DND-41 (cell line): ENCODE results near the gene HDAC4.

Source experiments
- ATAC-seq: fragments of 200-7000 bp; cut with Tn5 transposase; 3 replicates; pipeline ENCODE4 v1.9.1; 2021; ENCODE audit warnings: low read depth; ENCODE audit not compliant: insufficient read depth
- DNase-seq: peaks from one replicate; pipeline ENCODE4 v3.0.0-alpha.2; 2020
- H2AFZ ChIP-seq: 2 replicates; pipeline ENCODE4 v1.6.0; 2012; ENCODE audit warnings: low read depth, low read length
- H3K27ac ChIP-seq: 2 replicates; pipeline ENCODE4 v1.5.1; 2012; ENCODE audit warnings: low read length, inconsistent platforms
- H3K27me3 ChIP-seq: fragments of 200-600 bp; sonication (generic); 2 replicates; pipeline ENCODE4 v1.6.0; 2012; ENCODE audit warnings: low read length, mild to moderate bottlenecking, inconsistent platforms; ENCODE audit not compliant: insufficient read depth, poor library complexity
- H3K36me3 ChIP-seq: 2 replicates; pipeline ENCODE4 v1.5.1; 2012; ENCODE audit warnings: low read length, inconsistent platforms; ENCODE audit not compliant: insufficient read depth
- H3K4me1 ChIP-seq: 2 replicates; pipeline ENCODE4 v1.5.1; 2012; ENCODE audit warnings: mild to moderate bottlenecking, low read length; ENCODE audit not compliant: insufficient read depth
- H3K4me2 ChIP-seq: 2 replicates; pipeline ENCODE4 v1.6.0; 2012; ENCODE audit warnings: mild to moderate bottlenecking, moderate library complexity, low read length, inconsistent platforms; ENCODE audit not compliant: insufficient read depth
- H3K4me3 ChIP-seq, 2 experiments: fragments of 200-600 bp in 1 of 2; shearing (Covaris generic) in 1 of 2; 2 replicates each; pipeline ENCODE4 v1.5.1; 2012 to 2016; ENCODE audit warnings: inconsistent platforms in 2 of 2, low read length in 2 of 2, mild to moderate bottlenecking in 2 of 2, low read depth in 1 of 2, moderate library complexity in 1 of 2
- H3K79me2 ChIP-seq: 2 replicates; pipeline ENCODE4 v1.6.0; 2012; ENCODE audit warnings: low read length, inconsistent platforms; ENCODE audit not compliant: insufficient read depth
- H3K9ac ChIP-seq: 2 replicates; pipeline ENCODE4 v1.6.0; 2012; ENCODE audit warnings: low read depth, mild to moderate bottlenecking, inconsistent platforms, low read length, moderate library complexity
- H3K9me3 ChIP-seq: 2 replicates; pipeline ENCODE4 v1.5.1; 2012; ENCODE audit warnings: low read length, moderate library complexity, mild to moderate bottlenecking, inconsistent platforms; ENCODE audit not compliant: insufficient read depth, severe bottlenecking
- H4K20me1 ChIP-seq: 2 replicates; pipeline ENCODE4 v1.6.0; 2012; ENCODE audit warnings: low read length; ENCODE audit not compliant: insufficient read depth
- CTCF ChIP-seq: IDR thresholded peaks from 2 replicates; pipeline ENCODE4 v1.5.1; 2012; ENCODE audit warnings: borderline replicate concordance, low read length, moderate library complexity, mild to moderate bottlenecking; ENCODE audit not compliant: poor library complexity, severe bottlenecking; ENCODE audit errors: extremely low read depth
- EZH2 ChIP-seq: IDR thresholded peaks from 3 replicates; pipeline ENCODE4 v1.6.1; 2012; ENCODE audit warnings: borderline replicate concordance, low read depth, mild to moderate bottlenecking, moderate library complexity, low read length, inconsistent platforms; ENCODE audit not compliant: severe bottlenecking

Gene HDAC4

DNA sequence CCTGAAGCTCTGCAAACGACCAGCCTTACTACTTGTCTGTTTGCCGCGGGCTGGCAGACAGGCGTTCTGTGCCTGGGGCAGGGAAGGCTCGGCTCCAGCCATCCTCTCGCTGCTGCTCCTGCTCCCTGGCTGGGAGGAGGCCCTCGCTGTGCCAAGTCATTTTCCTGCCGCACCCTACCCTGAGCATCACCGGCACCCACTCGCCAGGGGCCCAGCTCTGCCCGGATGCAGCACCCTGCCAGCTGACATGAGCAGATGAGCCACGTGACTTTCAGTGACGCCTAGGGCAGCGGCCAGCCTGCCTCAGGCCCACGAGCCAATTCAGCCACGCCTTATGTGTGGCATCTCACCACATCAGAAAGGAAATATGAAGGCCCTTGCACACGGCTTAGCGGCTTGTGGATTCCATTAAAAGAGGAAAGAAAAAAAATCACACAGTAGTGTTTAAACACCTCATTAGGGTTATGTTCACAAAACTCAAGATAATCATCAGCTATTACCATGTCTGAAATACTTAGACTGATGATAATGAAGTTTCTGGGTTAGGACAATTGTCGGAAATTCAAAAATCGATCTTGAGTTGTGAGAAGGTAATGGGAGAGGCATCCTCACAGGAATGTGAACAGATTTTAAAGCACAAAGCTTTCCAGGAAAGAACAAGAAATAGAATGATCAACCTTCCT lies 302.4 kb downstream of the HDAC4 start:
- Histone ChIP-seq H3K9ac (no peak overlapping the region), H3K27me3 (no peaks in the 10 kb centered on the region), H3K4me3 (no peak overlapping the region), H3K36me3 (peaks cover 95% of the 10 kb centered on the region), H2AFZ (no peak overlapping the region), H3K4me2 (no peak overlapping the region), H4K20me1 (peaks cover 53% of the 10 kb centered on the region), H3K9me3 (no peaks in the 10 kb centered on the region), H3K4me1 (no peaks in the 10 kb centered on the region), H3K79me2 (peaks cover 12% of the 10 kb centered on the region), H3K27ac (no peak overlapping the region)
- ATAC-seq (no peak), DNase-seq (no peak)
- no peak for TF ChIP-seq CTCF
- no peak for TF ChIP-seq EZH2

GRCh38 chr2:239097428-239097696 lies 303.5 kb downstream of the HDAC4 start:
- Histone ChIP-seq H3K9ac (no peak overlapping the region), H3K4me1 (no peaks in the 10 kb centered on the region), H3K4me2 (no peak overlapping the region), H3K4me3 (no peak overlapping the region), H4K20me1 (peaks cover 53% of the 10 kb centered on the region), H3K36me3 (peaks cover 95% of the 10 kb centered on the region), H3K27ac (0 out of 2 replicates have a peak overlapping the region, but pooled peaks have one; percentile 4), H3K79me2 (peaks cover 9% of the 10 kb centered on the region), H2AFZ (no peak overlapping the region), H3K9me3 (no peaks in the 10 kb centered on the region), H3K27me3 (no peaks in the 10 kb centered on the region)
- DNase-seq (no peak), ATAC-seq (no peak)
- TF ChIP-seq CTCF (no peak), EZH2 (no peak)

- ATAC-seq (0 out of 3 replicates have a peak, but pooled peaks have one; percentile 5), DNase-seq (no peak)
- Histone ChIP-seq H3K4me1 (no peaks in the 10 kb centered on the region), H3K79me2 (peaks cover 9% of the 10 kb centered on the region), H3K4me2 (no peak overlapping the region), H3K27me3 (no peaks in the 10 kb centered on the region), H3K9ac (no peak overlapping the region), H3K36me3 (peaks cover 95% of the 10 kb centered on the region), H3K9me3 (no peaks in the 10 kb centered on the region), H3K27ac (0 out of 2 replicates have a peak overlapping the region, but pooled peaks have one; percentile 4), H4K20me1 (peaks cover 53% of the 10 kb centered on the region), H2AFZ (no peak overlapping the region), H3K4me3 (no peak overlapping the region)
- TF ChIP-seq EZH2 (no peak), CTCF (no peak)
Measured at GRCh38 chr2:239096676-239097427, 304.0 kb downstream of the HDAC4 start.
